ENCODE data around the gene MANSC4. TPM values are rescaled to one million over a fixed set of nuclear protein-coding genes. Genes with fewer than 3 reads are reported as not detected.
"Not testable (repeated sequence)": the region's sequence is repeated elsewhere in the genome, so short reads cannot be mapped to it uniquely, and the experiment has no call there.

Gene MANSC4
- total RNA-seq, 1 donor from 2014 or later: not detected

DNA sequence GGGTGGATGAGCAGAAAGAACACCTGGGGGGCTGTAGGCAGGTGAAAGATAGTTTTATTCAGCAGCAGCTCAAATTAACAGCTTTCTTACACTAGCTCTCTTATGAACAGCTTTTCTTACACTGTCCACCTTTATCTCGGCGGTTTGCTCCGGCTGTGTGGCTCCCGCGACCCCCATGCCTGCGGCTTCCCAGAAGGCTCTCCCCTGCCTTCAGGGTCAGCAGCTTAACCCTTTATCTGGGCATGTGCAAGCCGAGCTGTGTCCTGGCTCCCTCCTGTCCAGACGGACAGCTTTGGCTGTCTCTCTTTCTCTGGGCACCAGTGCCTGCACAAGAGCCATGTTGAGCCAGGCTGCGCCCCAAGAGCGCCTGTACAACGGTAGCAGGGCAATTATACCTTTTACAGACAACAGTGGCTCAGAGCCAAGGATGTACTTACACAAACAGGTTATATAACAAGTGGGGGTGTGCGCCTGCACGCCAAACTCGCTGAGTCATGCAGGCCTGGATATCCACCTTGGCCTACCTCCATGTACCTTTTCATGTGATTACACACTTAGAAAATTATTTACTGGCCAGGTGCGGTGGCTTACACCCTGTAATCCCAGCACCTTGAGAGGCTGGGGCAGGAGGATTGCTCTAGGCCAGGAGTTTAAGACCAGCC, 28.5 kb downstream of the MANSC4 start:
- Histone ChIP-seq H3K9me3 (no peaks in the 10 kb centered on the region), H3K4me3 (no peak overlapping the region), H3K27ac (no peak overlapping the region), H3K36me3 (peaks cover 16% of the 10 kb centered on the region), H3K27me3 (no peaks in the 10 kb centered on the region), H3K4me1 (peaks cover 9% of the 10 kb centered on the region)
- ATAC-seq (peak; percentile 57), DNase-seq (no peak)
- TF ChIP-seq, protein P1, sequence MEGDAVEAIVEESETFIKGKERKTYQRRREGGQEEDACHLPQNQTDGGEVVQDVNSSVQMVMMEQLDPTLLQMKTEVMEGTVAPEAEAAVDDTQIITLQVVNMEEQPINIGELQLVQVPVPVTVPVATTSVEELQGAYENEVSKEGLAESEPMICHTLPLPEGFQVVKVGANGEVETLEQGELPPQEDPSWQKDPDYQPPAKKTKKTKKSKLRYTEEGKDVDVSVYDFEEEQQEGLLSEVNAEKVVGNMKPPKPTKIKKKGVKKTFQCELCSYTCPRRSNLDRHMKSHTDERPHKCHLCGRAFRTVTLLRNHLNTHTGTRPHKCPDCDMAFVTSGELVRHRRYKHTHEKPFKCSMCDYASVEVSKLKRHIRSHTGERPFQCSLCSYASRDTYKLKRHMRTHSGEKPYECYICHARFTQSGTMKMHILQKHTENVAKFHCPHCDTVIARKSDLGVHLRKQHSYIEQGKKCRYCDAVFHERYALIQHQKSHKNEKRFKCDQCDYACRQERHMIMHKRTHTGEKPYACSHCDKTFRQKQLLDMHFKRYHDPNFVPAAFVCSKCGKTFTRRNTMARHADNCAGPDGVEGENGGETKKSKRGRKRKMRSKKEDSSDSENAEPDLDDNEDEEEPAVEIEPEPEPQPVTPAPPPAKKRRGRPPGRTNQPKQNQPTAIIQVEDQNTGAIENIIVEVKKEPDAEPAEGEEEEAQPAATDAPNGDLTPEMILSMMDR (IDR thresholded peaks at IDR 0.05): no peak
- intact Hi-C loops (cut with DNase I): no loop called here

DNA sequence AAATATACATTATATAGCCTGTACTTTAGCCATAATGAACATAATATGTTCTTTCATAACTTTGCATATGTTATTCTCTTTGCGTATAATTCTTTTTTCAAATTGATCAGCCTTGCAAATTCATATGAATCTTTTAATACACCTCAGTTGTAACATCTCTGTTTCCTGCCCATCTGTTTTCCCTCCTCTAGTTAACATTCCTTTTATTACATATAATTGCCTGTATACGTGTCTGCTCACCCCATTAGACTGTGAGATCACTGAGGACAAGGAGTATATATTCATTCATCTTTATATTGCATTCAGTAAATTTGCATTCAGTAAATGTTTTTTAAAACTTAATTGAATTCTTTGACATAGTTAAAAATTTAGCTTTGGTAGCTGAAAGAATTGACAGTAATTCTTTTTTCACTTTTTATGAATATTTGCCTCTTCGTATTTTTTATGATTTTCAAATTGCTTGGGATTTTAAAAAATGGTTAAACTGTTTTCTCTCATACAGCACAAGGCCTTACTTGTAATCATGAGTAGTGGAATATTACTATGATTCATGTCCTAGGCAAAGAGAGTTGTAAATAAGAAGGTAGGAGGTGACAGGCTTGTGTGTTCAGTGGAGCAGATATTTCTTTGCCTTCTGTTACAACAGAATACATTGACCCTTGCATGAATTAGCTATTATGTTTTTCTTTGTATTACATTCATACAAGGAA, 32.8 kb downstream of the MANSC4 start:
- intact Hi-C loops (cut with DNase I): no loop called here
- ATAC-seq (no peak), DNase-seq (no peak)
- Histone ChIP-seq H3K27me3 (no peaks in the 10 kb centered on the region), H3K27ac (peak overlapping the region; percentile 61), H3K9me3 (no peaks in the 10 kb centered on the region), H3K4me3 (no peak overlapping the region), H3K36me3 (no peaks in the 10 kb centered on the region), H3K4me1 (peaks cover 9% of the 10 kb centered on the region)
- TF ChIP-seq, protein P1 (IDR thresholded peaks at IDR 0.05): no peak

DNA sequence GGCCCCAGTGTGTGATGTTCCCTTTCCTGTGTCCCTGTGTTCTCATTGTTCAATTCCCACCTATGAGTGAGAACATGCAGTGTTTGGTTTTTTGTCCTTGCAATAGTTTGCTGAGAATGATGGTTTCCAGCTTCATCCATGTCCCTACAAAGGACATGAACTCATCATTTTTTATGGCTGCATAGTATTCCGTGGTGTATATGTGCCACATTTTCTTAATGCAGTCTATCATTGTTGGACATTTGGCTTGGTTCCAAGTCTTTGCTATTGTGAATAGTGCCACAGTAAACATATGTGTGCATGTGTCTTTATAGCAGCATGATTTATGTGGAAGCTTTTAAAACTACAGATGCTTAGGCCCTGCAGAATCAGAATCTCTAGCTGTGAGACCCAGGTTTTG, 34.3 kb downstream of the MANSC4 start:
- intact Hi-C loops (cut with DNase I); H3K4me3 ChIP-seq; H3K36me3 ChIP-seq; H3K4me1 ChIP-seq; H3K27me3 ChIP-seq; H3K27ac ChIP-seq; ATAC-seq; H3K9me3 ChIP-seq; DNase-seq: not testable (repeated sequence)

DNA sequence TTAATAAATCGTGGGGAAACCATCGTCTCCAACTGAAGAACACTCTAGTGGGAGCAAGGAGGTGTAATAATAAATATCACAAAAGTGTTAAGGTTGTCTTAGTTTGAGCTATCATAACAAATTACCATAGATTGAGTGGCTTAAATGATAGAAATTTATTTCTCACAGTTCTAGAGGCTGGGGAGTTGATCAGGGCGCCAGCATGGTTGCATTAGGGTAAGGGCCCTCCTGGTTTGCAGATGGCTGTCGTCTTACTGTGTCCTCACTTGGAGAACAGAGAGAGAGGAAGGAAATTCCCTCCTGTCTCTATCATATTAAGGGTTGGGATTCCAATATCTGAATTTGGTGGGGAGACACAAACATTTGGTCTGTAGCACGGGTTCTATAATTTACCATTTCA, 36.4 kb downstream of the MANSC4 start:
- ATAC-seq (no peak), DNase-seq (no peak)
- Histone ChIP-seq H3K36me3 (peaks cover 23% of the 10 kb centered on the region), H3K9me3 (no peaks in the 10 kb centered on the region), H3K4me1 (peaks cover 9% of the 10 kb centered on the region), H3K27ac (no peak overlapping the region), H3K4me3 (no peak overlapping the region), H3K27me3 (no peaks in the 10 kb centered on the region)
- intact Hi-C loops (cut with DNase I): no loop called here
- TF ChIP-seq, protein P1 (IDR thresholded peaks at IDR 0.05): no peak

DNA sequence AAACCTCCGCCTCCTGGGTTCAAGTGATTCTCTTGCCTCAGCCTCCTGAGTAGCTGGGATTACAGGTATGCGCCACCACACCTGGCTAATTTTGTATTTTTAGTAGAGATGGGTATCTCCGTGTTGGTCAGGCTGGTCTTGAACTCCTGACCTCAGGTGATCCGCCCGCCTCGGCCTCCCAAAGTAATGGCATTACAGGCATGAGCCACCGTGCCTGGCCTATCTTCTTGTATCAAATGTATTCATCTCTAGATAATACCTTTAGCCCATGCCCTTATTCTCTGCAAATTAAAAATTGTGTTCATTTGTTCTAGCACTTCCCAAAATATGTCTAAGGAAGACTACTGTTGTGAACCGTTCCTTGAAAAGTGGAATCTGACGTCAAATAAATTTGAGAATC, 45.7 kb downstream of the MANSC4 start:
- H3K4me1 ChIP-seq, H3K27me3 ChIP-seq, ATAC-seq, H3K4me3 ChIP-seq, H3K27ac ChIP-seq, DNase-seq, H3K9me3 ChIP-seq: not testable (repeated sequence)
- intact Hi-C loops (cut with DNase I): loop anchor here (10.0 kb wide), 1 partner anchor 200 kb away; no protein-coding TSS in a partner anchor
- peaks cover 80% of the 10 kb centered on the region for H3K36me3 ChIP-seq

DNA sequence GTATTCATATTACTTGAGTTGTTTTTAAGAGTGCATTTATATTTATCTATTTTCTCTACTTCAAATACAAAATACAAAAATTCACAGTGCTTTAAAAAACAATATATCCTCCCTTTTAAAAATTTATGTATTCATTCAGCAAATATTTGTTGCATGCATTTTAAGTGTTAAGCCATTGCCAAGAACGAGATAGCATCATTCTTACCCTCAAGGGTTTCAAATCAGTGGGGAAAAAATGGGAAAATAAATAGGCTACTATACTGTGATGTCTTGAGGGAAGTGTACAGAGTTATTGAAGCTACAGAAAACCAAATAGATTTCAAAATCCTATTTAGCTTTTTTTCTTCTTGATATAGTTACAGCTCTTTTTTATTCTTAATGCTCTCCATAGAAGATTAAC, 46.2 kb downstream of the MANSC4 start:
- no peaks in the 10 kb centered on the region for H3K9me3 ChIP-seq
- intact Hi-C loops (cut with DNase I): loop anchor here (10.0 kb wide), 1 partner anchor 201 kb away; no protein-coding TSS in a partner anchor
- peaks cover 77% of the 10 kb centered on the region for H3K36me3 ChIP-seq
- H3K27ac ChIP-seq: no peak overlapping the region
- H3K4me1 ChIP-seq: no peaks in the 10 kb centered on the region
- no peak overlapping the region for H3K4me3 ChIP-seq
- DNase-seq (no peak), ATAC-seq (no peak)
- no peaks in the 10 kb centered on the region for H3K27me3 ChIP-seq
- TF ChIP-seq, protein P1 (IDR thresholded peaks at IDR 0.05): no peak

All from upper lobe of right lung (tissue), 1 donor.